Stimulated activated CD4-positive, alpha-beta T cell treated with anti-CD3 and anti-CD28 coated beads, Interleukin-12 subunit alpha, Interleukin-12 subunit beta, amount 100 ng/mL, for 24 hours (primary cell): ENCODE measurements around the gene SOCS3.

Source experiments
- DNase-seq, 2 experiments: peaks; one replicate each; pipeline ENCODE4 v3.0.0-alpha.2; 2020; ENCODE audit warnings: low read depth in 2 of 2

SOCS3 gene

GRCh38 chr17:78390241-78391050 is 30.6 kb upstream of the SOCS3 start:
- DNase-seq: no peak

- DNase-seq: no peak
These were observed 28.4 kb upstream of the SOCS3 start for GRCh38 chr17:78387977-78388941.

- peak in 1 of 2 experiments; percentile 20 for DNase-seq
These were observed 24.8 kb upstream of the SOCS3 start for GRCh38 chr17:78384479-78385175.

GRCh38 chr17:78383725-78384471 is 24.0 kb upstream of the SOCS3 start:
- DNase-seq: peak; percentile 37 to 57

GRCh38 chr17:78381601-78382232 is 21.8 kb upstream of the SOCS3 start:
- DNase-seq: peak in 1 of 2 experiments; percentile 45

GRCh38 chr17:78380370-78380769 is 20.5 kb upstream of the SOCS3 start:
- no peak for DNase-seq

- no peak for DNase-seq
These were observed 19.2 kb upstream of the SOCS3 start for GRCh38 chr17:78379131-78379491.

GRCh38 chr17:78378225-78379130 is 18.6 kb upstream of the SOCS3 start, which contains the start of gene PGS1:
PGS1 (plus strand) TSS chr17:78378649; CDS start chr17:78378666, 17 bp downstream.
- peak; percentile 74 to 76 for DNase-seq

- DNase-seq: no peak
These were observed 18.0 kb upstream of the SOCS3 start for GRCh38 chr17:78377858-78378224.

- DNase-seq: no peak
These were observed 16.3 kb upstream of the SOCS3 start for GRCh38 chr17:78376161-78376560.

- DNase-seq: no peak
These were observed 15.7 kb upstream of the SOCS3 start for GRCh38 chr17:78375401-78376151.

GRCh38 chr17:78374631-78375274 is 14.9 kb upstream of the SOCS3 start:
- no peak for DNase-seq

- DNase-seq: no peak
These were observed 14.3 kb upstream of the SOCS3 start for GRCh38 chr17:78374189-78374588.

GRCh38 chr17:78372841-78373240 is 13.0 kb upstream of the SOCS3 start:
- DNase-seq: no peak

GRCh38 chr17:78371056-78371455 is 11.2 kb upstream of the SOCS3 start:
- DNase-seq: no peak

- no peak for DNase-seq
These were observed 10.0 kb upstream of the SOCS3 start for GRCh38 chr17:78369791-78370381.

- no peak for DNase-seq
These were observed 9.1 kb upstream of the SOCS3 start for GRCh38 chr17:78368854-78369495.

- no peak for DNase-seq
These were observed 8.5 kb upstream of the SOCS3 start for GRCh38 chr17:78368348-78368747.
